Testis (tissue), 3 donors: ENCODE results near the gene RIIAD1. TPM values are rescaled to one million over a fixed set of nuclear protein-coding genes. Genes with fewer than 3 reads are reported as not detected.

Source experiments
- DNase-seq: peaks from one replicate; pipeline ENCODE4 v3.0.0-alpha.2; 2019
- H3K27ac ChIP-seq, 2 donors: fragments of 200-600 bp; sonication (generic); one replicate each; pipeline ENCODE4 v1.5.1; 2019
- H3K27me3 ChIP-seq: fragments of 200-600 bp; sonication (generic); one replicate; pipeline ENCODE4 v1.5.1; 2019
- H3K36me3 ChIP-seq: fragments of 200-600 bp; sonication (generic); one replicate; pipeline ENCODE4 v1.5.1; 2017; ENCODE audit warnings: low read depth; ENCODE audit errors: missing control alignments
- H3K4me1 ChIP-seq: fragments of 200-600 bp; sonication (generic); one replicate; pipeline ENCODE4 v1.5.1; 2019
- H3K4me3 ChIP-seq, 2 donors: fragments of 200-600 bp; sonication (generic); one replicate each; pipeline ENCODE4 v1.5.1; 2017 to 2019
- H3K9me3 ChIP-seq: fragments of 200-600 bp; sonication (generic); one replicate; pipeline ENCODE4 v1.5.1; 2017
- CTCF ChIP-seq, 3 experiments: fragments of 450-650 bp in 2 of 3; fragments of 200-600 bp in 1 of 3; sonication (generic) in 1 of 3; IDR thresholded peaks; one replicate each; pipeline ENCODE4 v1.5.1; 2016 to 2019; ENCODE audit warnings: antibody characterized with exemption in 3 of 3, mild to moderate bottlenecking in 2 of 3, moderate library complexity in 1 of 3
- POLR2A ChIP-seq: fragments of 450-650 bp; IDR thresholded peaks from one replicate; pipeline ENCODE4 v1.6.1; 2017; ENCODE audit warnings: antibody characterized with exemption, mild to moderate bottlenecking, moderate library complexity
- WGBS, 2 donors: methylation state at CpG; one replicate each; pipeline ENCODE4 v1.1.5; 2018; 5-methylcytosine and 5-hydroxymethylcytosine counted together
- intact Hi-C: fragments of 100-400 bp; cut with DNase I; formaldehyde crosslinking; loops from one replicate; pipeline ENCODE4 v1.15.1; 2023; ENCODE audit warnings: low total_unique reads
- polyA plus RNA-seq: library from polyadenylated mRNA; stranded (reverse); fragments of 350-450 nt; fragmentation: Illumina TruSeq; extraction: RNeasy Lipid Tissue Mini Kit (QIAGEN cat#74804); gene quantifications from one replicate; pipeline ENCODE4 v1.2.3, GENCODE V29; 2014; ENCODE audit warnings: low read depth, low replicate concordance; ENCODE audit not compliant: insufficient read depth
- total RNA-seq, 2 donors: library from RNA; depleted of rRNA; stranded (reverse); fragments of >200 nt; gene quantifications; one replicate each; pipeline ENCODE4 v1.2.3, GENCODE V29; 2016

Gene RIIAD1
- total and polyA plus RNA-seq, 3 donors from 2014 or later: 6.4 to 30.2 (median 20.5) TPM

GRCh38 chr1:151693057-151693651 is 28.2 kb upstream of the RIIAD1 start:
- no peaks in the 10 kb centered on the region for H3K27me3 ChIP-seq
- no peaks in the 10 kb centered on the region for H3K4me1 ChIP-seq
- intact Hi-C loops: no loop called here
- H3K4me3 ChIP-seq: no peak overlapping the region
- DNase-seq: no peak
- no peaks in the 10 kb centered on the region for H3K9me3 ChIP-seq
- TF ChIP-seq CTCF (IDR thresholded peaks at IDR 0.05) (peak in 1 of 3 experiments; percentile 34), POLR2A (no peak)
- H3K36me3 ChIP-seq: no peaks in the 10 kb centered on the region
- H3K27ac ChIP-seq: no peak overlapping the region
- 74 to 86% methylated on average over 4 of the region's 4 CpGs for WGBS, 2 donors

GRCh38 chr1:151701515-151701914 is 19.8 kb upstream of the RIIAD1 start:
- H3K4me3 ChIP-seq: no peak overlapping the region
- peaks cover 4% of the 10 kb centered on the region for H3K36me3 ChIP-seq
- no peak for TF ChIP-seq POLR2A
- no peak for TF ChIP-seq CTCF (IDR thresholded peaks at IDR 0.05)
- WGBS, 2 donors: 88 to 98% methylated on average over 5 of the region's 5 CpGs
- H3K27ac ChIP-seq: no peak overlapping the region
- intact Hi-C loops: no loop called here
- DNase-seq: no peak
- no peaks in the 10 kb centered on the region for H3K27me3 ChIP-seq
- H3K9me3 ChIP-seq: no peaks in the 10 kb centered on the region
- no peaks in the 10 kb centered on the region for H3K4me1 ChIP-seq

- no peak overlapping the region for H3K4me3 ChIP-seq
- no peaks in the 10 kb centered on the region for H3K27me3 ChIP-seq
- no peaks in the 10 kb centered on the region for H3K4me1 ChIP-seq
- WGBS, 2 donors: 48 to 57% methylated on average over 6 to 8 of the region's 8 CpGs
- peaks cover 4% of the 10 kb centered on the region for H3K36me3 ChIP-seq
- intact Hi-C loops: no loop called here
- no peak overlapping the region for H3K27ac ChIP-seq
- no peak for DNase-seq
- TF ChIP-seq CTCF (IDR thresholded peaks at IDR 0.05) (no peak), POLR2A (no peak)
- no peaks in the 10 kb centered on the region for H3K9me3 ChIP-seq
These were observed 18.4 kb upstream of the RIIAD1 start for GRCh38 chr1:151702936-151703335.

- Histone ChIP-seq H3K4me3 (no peak overlapping the region), H3K9me3 (no peaks in the 10 kb centered on the region), H3K27me3 (no peaks in the 10 kb centered on the region), H3K4me1 (no peaks in the 10 kb centered on the region), H3K27ac (no peak overlapping the region), H3K36me3 (peaks cover 4% of the 10 kb centered on the region)
- DNase-seq: no peak
- no peak for TF ChIP-seq POLR2A
- TF ChIP-seq CTCF (IDR thresholded peaks at IDR 0.05): no peak
- intact Hi-C loops: no loop called here
- WGBS, 2 donors: 54 to 82% methylated on average over 17 of the region's 17 CpGs
These were observed 17.5 kb upstream of the RIIAD1 start for GRCh38 chr1:151703813-151704212.

- H3K4me1 ChIP-seq: no peaks in the 10 kb centered on the region
- no peaks in the 10 kb centered on the region for H3K9me3 ChIP-seq
- intact Hi-C loops: no loop called here
- H3K36me3 ChIP-seq: peaks cover 4% of the 10 kb centered on the region
- TF ChIP-seq POLR2A (no peak), CTCF (IDR thresholded peaks at IDR 0.05) (no peak)
- no peak overlapping the region for H3K27ac ChIP-seq
- no peaks in the 10 kb centered on the region for H3K27me3 ChIP-seq
- no peak for DNase-seq
- H3K4me3 ChIP-seq: no peak overlapping the region
- 70 to 96% methylated on average over 4 of the region's 4 CpGs for WGBS, 2 donors
These were observed 17.1 kb upstream of the RIIAD1 start for GRCh38 chr1:151704246-151704645.
